ENCODE measurements around the gene DGKB.

DGKB gene

DNA sequence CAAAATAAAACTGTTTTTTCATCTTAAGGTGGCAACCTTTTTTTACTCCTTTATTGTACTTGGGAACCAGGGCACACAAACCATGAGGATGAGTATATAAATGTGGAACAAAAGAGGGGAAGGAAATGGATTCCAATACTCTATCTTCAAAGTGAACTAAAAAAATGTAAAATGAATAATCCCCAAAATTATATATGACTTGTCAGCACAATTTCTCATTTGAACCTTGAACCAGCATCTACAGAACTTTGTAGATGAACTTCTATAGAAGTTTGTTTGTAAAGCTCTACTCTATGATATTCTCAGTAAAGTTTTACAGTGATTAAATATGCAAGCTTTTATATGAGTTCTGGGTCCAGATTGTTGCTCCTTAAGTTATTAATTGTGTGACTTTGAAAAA is 694.8 kb downstream of the DGKB start (continued):
- TF ChIP-seq, protein P1, sequence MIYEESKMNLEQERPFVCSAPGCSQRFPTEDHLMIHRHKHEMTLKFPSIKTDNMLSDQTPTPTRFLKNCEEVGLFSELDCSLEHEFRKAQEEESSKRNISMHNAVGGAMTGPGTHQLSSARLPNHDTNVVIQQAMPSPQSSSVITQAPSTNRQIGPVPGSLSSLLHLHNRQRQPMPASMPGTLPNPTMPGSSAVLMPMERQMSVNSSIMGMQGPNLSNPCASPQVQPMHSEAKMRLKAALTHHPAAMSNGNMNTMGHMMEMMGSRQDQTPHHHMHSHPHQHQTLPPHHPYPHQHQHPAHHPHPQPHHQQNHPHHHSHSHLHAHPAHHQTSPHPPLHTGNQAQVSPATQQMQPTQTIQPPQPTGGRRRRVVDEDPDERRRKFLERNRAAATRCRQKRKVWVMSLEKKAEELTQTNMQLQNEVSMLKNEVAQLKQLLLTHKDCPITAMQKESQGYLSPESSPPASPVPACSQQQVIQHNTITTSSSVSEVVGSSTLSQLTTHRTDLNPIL (CRISPR knock-in tag; IDR thresholded peaks at IDR 0.05; ENCODE audit: low read depth) = no peak
- TF ChIP-seq BACH2 (CRISPR knock-in tag; IDR thresholded peaks at IDR 0.05; ENCODE audit: borderline replicate concordance) (no peak), ESRRG (CRISPR knock-in tag; IDR thresholded peaks at IDR 0.05) (no peak), ARNTL (CRISPR knock-in tag; IDR thresholded peaks at IDR 0.05; ENCODE audit: borderline replicate concordance, low read depth) (no peak), ZNF8 (CRISPR knock-in tag; IDR thresholded peaks at IDR 0.05) (no peak), ISL1 (CRISPR knock-in tag; IDR thresholded peaks at IDR 0.05) (no peak), RARB (CRISPR knock-in tag; IDR thresholded peaks at IDR 0.05) (no peak)

DNA sequence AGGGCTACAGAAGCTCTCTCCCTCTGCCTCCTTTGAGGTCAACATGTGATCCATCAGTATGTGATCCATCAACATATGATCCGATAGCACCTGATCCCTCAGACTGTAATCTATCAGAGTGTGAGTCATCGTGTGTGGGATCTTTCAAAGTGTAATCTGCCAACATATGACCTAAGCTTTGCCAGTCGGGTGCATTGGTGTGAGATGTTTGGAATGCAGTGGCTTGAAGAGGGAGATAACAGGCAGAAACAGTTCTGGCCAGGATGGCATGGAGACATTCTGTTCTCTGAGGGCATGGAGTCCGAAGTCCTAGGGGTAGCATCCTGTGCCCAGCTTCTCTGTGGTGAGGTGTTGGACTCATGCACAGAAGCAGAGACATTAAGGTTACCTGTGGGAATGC is 695.4 kb downstream of the DGKB start:
- TF ChIP-seq ZNF8 (CRISPR knock-in tag; IDR thresholded peaks at IDR 0.05) (no peak), SNAI2 (CRISPR knock-in tag; IDR thresholded peaks at IDR 0.05) (no peak), OSR1 (CRISPR knock-in tag; IDR thresholded peaks at IDR 0.05) (no peak), PPARA (CRISPR knock-in tag; IDR thresholded peaks at IDR 0.05; ENCODE audit: borderline replicate concordance) (no peak), ARNTL (CRISPR knock-in tag; IDR thresholded peaks at IDR 0.05; ENCODE audit: borderline replicate concordance, low read depth) (no peak), RARB (CRISPR knock-in tag; IDR thresholded peaks at IDR 0.05) (no peak), CSDC2 (CRISPR knock-in tag; IDR thresholded peaks at IDR 0.05) (no peak), TOX (CRISPR knock-in tag; IDR thresholded peaks at IDR 0.05; ENCODE audit: borderline replicate concordance) (no peak), ESRRG (CRISPR knock-in tag; IDR thresholded peaks at IDR 0.05) (no peak), TCF4 (CRISPR knock-in tag; IDR thresholded peaks at IDR 0.05; ENCODE audit: borderline replicate concordance) (no peak), ZFP3 (CRISPR knock-in tag; IDR thresholded peaks at IDR 0.05) (no peak), ZNF565 (CRISPR knock-in tag; conservative IDR thresholded peaks at IDR 0.05; ENCODE audit: low read depth) (no peak)
- TF ChIP-seq, protein P2, sequence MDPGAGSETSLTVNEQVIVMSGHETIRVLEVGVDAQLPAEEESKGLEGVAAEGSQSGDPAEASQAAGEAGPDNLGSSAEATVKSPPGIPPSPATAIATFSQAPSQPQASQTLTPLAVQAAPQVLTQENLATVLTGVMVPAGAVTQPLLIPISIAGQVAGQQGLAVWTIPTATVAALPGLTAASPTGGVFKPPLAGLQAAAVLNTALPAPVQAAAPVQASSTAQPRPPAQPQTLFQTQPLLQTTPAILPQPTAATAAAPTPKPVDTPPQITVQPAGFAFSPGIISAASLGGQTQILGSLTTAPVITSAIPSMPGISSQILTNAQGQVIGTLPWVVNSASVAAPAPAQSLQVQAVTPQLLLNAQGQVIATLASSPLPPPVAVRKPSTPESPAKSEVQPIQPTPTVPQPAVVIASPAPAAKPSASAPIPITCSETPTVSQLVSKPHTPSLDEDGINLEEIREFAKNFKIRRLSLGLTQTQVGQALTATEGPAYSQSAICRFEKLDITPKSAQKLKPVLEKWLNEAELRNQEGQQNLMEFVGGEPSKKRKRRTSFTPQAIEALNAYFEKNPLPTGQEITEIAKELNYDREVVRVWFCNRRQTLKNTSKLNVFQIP (CRISPR knock-in tag; IDR thresholded peaks at IDR 0.05; ENCODE audit: borderline replicate concordance, low read depth) = no peak
- TF ChIP-seq, protein P3, sequence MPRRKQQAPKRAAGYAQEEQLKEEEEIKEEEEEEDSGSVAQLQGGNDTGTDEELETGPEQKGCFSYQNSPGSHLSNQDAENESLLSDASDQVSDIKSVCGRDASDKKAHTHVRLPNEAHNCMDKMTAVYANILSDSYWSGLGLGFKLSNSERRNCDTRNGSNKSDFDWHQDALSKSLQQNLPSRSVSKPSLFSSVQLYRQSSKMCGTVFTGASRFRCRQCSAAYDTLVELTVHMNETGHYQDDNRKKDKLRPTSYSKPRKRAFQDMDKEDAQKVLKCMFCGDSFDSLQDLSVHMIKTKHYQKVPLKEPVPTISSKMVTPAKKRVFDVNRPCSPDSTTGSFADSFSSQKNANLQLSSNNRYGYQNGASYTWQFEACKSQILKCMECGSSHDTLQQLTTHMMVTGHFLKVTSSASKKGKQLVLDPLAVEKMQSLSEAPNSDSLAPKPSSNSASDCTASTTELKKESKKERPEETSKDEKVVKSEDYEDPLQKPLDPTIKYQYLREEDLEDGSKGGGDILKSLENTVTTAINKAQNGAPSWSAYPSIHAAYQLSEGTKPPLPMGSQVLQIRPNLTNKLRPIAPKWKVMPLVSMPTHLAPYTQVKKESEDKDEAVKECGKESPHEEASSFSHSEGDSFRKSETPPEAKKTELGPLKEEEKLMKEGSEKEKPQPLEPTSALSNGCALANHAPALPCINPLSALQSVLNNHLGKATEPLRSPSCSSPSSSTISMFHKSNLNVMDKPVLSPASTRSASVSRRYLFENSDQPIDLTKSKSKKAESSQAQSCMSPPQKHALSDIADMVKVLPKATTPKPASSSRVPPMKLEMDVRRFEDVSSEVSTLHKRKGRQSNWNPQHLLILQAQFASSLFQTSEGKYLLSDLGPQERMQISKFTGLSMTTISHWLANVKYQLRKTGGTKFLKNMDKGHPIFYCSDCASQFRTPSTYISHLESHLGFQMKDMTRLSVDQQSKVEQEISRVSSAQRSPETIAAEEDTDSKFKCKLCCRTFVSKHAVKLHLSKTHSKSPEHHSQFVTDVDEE (CRISPR knock-in tag; IDR thresholded peaks at IDR 0.05) = no peak
- TF ChIP-seq, protein P4, sequence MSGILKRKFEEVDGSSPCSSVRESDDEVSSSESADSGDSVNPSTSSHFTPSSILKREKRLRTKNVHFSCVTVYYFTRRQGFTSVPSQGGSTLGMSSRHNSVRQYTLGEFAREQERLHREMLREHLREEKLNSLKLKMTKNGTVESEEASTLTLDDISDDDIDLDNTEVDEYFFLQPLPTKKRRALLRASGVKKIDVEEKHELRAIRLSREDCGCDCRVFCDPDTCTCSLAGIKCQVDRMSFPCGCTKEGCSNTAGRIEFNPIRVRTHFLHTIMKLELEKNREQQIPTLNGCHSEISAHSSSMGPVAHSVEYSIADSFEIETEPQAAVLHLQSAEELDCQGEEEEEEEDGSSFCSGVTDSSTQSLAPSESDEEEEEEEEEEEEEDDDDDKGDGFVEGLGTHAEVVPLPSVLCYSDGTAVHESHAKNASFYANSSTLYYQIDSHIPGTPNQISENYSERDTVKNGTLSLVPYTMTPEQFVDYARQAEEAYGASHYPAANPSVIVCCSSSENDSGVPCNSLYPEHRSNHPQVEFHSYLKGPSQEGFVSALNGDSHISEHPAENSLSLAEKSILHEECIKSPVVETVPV (CRISPR knock-in tag; IDR thresholded peaks at IDR 0.05) = no peak
- ATAC-seq = peak; percentile 64

DNA sequence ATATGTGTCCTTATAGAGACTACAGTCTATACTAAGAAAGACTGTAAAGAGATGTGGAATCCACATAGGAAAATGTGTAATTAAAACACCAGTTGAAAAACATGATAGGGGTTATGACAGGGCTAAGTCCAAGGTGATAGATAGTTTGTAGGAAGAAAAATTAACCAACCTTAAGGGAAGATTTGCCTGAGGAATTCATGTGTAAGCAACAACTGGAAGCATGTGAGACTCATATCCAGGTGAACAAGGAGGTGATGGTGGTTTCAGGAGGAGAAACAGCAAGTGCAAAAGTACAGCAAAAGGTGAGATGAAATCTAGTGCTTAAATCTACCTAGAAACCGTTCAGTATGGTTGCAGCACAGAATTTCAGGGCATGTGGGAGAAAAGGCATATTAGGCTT is 696.4 kb downstream of the DGKB start:
- ATAC-seq = no peak
- TF ChIP-seq BACH2 (CRISPR knock-in tag; IDR thresholded peaks at IDR 0.05; ENCODE audit: borderline replicate concordance) (no peak), GLIS3 (CRISPR knock-in tag; IDR thresholded peaks at IDR 0.05) (no peak), ZFP30 (CRISPR knock-in tag; IDR thresholded peaks at IDR 0.05) (no peak), SNAI2 (CRISPR knock-in tag; IDR thresholded peaks at IDR 0.05) (no peak), TCF4 (CRISPR knock-in tag; IDR thresholded peaks at IDR 0.05; ENCODE audit: borderline replicate concordance) (no peak), ZC3H10 (CRISPR knock-in tag; IDR thresholded peaks at IDR 0.05) (no peak), ZFP3 (CRISPR knock-in tag; IDR thresholded peaks at IDR 0.05) (no peak), TOX (CRISPR knock-in tag; IDR thresholded peaks at IDR 0.05; ENCODE audit: borderline replicate concordance) (no peak), RARB (CRISPR knock-in tag; IDR thresholded peaks at IDR 0.05) (no peak)
- TF ChIP-seq, protein P1 (CRISPR knock-in tag; IDR thresholded peaks at IDR 0.05; ENCODE audit: low read depth) = no peak
- TF ChIP-seq, protein P5, sequence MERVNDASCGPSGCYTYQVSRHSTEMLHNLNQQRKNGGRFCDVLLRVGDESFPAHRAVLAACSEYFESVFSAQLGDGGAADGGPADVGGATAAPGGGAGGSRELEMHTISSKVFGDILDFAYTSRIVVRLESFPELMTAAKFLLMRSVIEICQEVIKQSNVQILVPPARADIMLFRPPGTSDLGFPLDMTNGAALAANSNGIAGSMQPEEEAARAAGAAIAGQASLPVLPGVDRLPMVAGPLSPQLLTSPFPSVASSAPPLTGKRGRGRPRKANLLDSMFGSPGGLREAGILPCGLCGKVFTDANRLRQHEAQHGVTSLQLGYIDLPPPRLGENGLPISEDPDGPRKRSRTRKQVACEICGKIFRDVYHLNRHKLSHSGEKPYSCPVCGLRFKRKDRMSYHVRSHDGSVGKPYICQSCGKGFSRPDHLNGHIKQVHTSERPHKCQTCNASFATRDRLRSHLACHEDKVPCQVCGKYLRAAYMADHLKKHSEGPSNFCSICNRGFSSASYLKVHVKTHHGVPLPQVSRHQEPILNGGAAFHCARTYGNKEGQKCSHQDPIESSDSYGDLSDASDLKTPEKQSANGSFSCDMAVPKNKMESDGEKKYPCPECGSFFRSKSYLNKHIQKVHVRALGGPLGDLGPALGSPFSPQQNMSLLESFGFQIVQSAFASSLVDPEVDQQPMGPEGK (CRISPR knock-in tag; IDR thresholded peaks at IDR 0.05; ENCODE audit: borderline replicate concordance) = no peak
- TF ChIP-seq, protein P3 (CRISPR knock-in tag; IDR thresholded peaks at IDR 0.05) = no peak
- TF ChIP-seq, protein P4 (CRISPR knock-in tag; IDR thresholded peaks at IDR 0.05) = no peak

All from SK-N-SH treated with all-trans-retinoic acid at 6 μM for 48 hours (cell line).